Spleen (tissue), 11 donors: ENCODE results near the gene CENPO. TPM values are rescaled to one million over a fixed set of nuclear protein-coding genes. Genes with fewer than 3 reads are reported as not detected.

Experiments used
- DNase-seq: peaks from one replicate; pipeline ENCODE4 v3.0.0-alpha.2; 2020
- H3K27ac ChIP-seq, 8 donors: fragments of 200-600 bp; sonication (generic) in 7 of 8; 1 replicate in 4 of 8; 2 replicates in 4 of 8; pipeline versions ENCODE4 v1.5.0 to v1.8.0; 2016 to 2021; ENCODE audit warnings: inconsistent platforms in 4 of 8, mild to moderate bottlenecking in 4 of 8, moderate library complexity in 1 of 8
- H3K27me3 ChIP-seq, 7 donors: fragments of 200-600 bp; sonication (generic) in 6 of 7; replicated peaks in 1 of 7; 1 replicate in 4 of 7; 2 replicates in 3 of 7; pipeline versions ENCODE4 v1.5.0 to v1.8.0; 2016 to 2021; ENCODE audit warnings: inconsistent platforms in 3 of 7, mild to moderate bottlenecking in 1 of 7
- H3K36me3 ChIP-seq, 6 donors: fragments of 200-600 bp; sonication (generic) in 5 of 6; 1 replicate in 4 of 6; 2 replicates in 2 of 6; pipeline versions ENCODE4 v1.5.0 to v1.8.0; 2016 to 2021; ENCODE audit warnings: inconsistent platforms in 2 of 6
- H3K4me1 ChIP-seq, 6 donors: fragments of 200-600 bp; sonication (generic) in 5 of 6; 1 replicate in 3 of 6; 2 replicates in 3 of 6; pipeline versions ENCODE4 v1.5.0 to v1.8.0; 2016 to 2021; ENCODE audit warnings: inconsistent platforms in 3 of 6
- H3K4me3 ChIP-seq, 8 donors: fragments of 200-600 bp; sonication (generic) in 7 of 8; 1 replicate in 4 of 8; 2 replicates in 4 of 8; pipeline versions ENCODE4 v1.5.0 to v1.8.0; 2016 to 2021; ENCODE audit warnings: inconsistent platforms in 4 of 8, mild to moderate bottlenecking in 4 of 8, moderate library complexity in 2 of 8
- H3K9me3 ChIP-seq, 8 donors: fragments of 200-600 bp; sonication (generic) in 7 of 8; 1 replicate in 4 of 8; 2 replicates in 4 of 8; pipeline versions ENCODE4 v1.5.0 to v1.8.0; 2016 to 2021; ENCODE audit warnings: inconsistent platforms in 4 of 8
- POLR2A ChIP-seq, 3 donors: fragments of 450-650 bp; IDR thresholded peaks; one replicate each; pipeline ENCODE4 v1.5.1; 2017; ENCODE audit warnings: antibody characterized with exemption in 3 of 3, mild to moderate bottlenecking in 1 of 3
- POLR2AphosphoS5 ChIP-seq, 3 donors: sonication (generic); formaldehyde crosslinking; IDR thresholded peaks; one replicate each; pipeline ENCODE4 v1.5.1; 2017; ENCODE audit warnings: antibody characterized with exemption in 3 of 3
- WGBS, 5 donors: extraction: QIAGEN DNeasy Blood & Tissue Kit in 3 of 5; methylation state at CpG; one replicate each; pipeline versions ENCODE4 v1.1.5 to v1.1.7; 2013 to 2018; 5-methylcytosine and 5-hydroxymethylcytosine counted together
- intact Hi-C: fragments of 100-400 bp; cut with DNase I; formaldehyde crosslinking; loops from one replicate; pipeline ENCODE4 v1.15.0; 2023; ENCODE audit warnings: low total_unique reads
- polyA plus RNA-seq, 3 donors: library from polyadenylated mRNA; stranded (reverse); fragments of 200-250 nt; gene quantifications; one replicate each; pipeline ENCODE4 v1.2.1, GENCODE V29; 2013
- total RNA-seq, 7 donors: library from RNA; depleted of rRNA in 3 of 7; stranded (reverse); fragments of >200 nt in 3 of 7; fragmentation: NEBNext Ultra II Directional in 4 of 7; extraction: Animal tissue kit (Norgen Biotek cat#: 25700) in 4 of 7; gene quantifications; one replicate each; pipeline versions ENCODE4 v1.1.0 to v1.2.1, GENCODE V29; 2016 to 2021
- TF ChIP-seq, protein P1 (sequence below), 11 experiments: fragments of 200-600 bp in 7 of 11; fragments of 450-650 bp in 4 of 11; sonication (generic) in 4 of 11; IDR thresholded peaks in 8 of 11; conservative IDR thresholded peaks in 3 of 11; 1 replicate in 7 of 11; 2 replicates in 4 of 11; pipeline versions ENCODE4 v1.4.0 to v1.8.0; 2016 to 2021; ENCODE audit warnings: antibody characterized with exemption in 11 of 11, inconsistent platforms in 4 of 11, mild to moderate bottlenecking in 1 of 11
- donor health status: healthy with polysubstance abuse.
- donor health status: DM: no; HTN: no; CAD: no; lungs with moderate emphysema.
- donor health status: DM: no; HTN: no; CAD: no.
- donor health status: Bipolar disorder and iron deficiency.
- donor health status: healthy.
- donor health status: DM: no; HTN: no; CAD: no.
- donor health status: DM: yes; HTN: yes; CAD: no.

CENPO gene
- total and polyA plus RNA-seq, 10 donors, result 1.7 to 10.4 (median 8.2) TPM

- Histone ChIP-seq H3K9me3 (no peaks in the 10 kb centered on the region), H3K27ac (peak overlapping the region in 1 of 8 donors; percentile 34), H3K4me1 (peaks cover 0 to 8% (median 0%) of the 10 kb centered on the region in 6 donors), H3K36me3 (peaks cover 0 to 99% (median 42%) of the 10 kb centered on the region in 6 donors), H3K4me3 (no peak overlapping the region), H3K27me3 (no peaks in the 10 kb centered on the region)
- TF ChIP-seq POLR2AphosphoS5 (IDR thresholded peaks at IDR 0.05), result peak in 2 of 3 donors; percentile 25 to 38
- TF ChIP-seq, protein P1, sequence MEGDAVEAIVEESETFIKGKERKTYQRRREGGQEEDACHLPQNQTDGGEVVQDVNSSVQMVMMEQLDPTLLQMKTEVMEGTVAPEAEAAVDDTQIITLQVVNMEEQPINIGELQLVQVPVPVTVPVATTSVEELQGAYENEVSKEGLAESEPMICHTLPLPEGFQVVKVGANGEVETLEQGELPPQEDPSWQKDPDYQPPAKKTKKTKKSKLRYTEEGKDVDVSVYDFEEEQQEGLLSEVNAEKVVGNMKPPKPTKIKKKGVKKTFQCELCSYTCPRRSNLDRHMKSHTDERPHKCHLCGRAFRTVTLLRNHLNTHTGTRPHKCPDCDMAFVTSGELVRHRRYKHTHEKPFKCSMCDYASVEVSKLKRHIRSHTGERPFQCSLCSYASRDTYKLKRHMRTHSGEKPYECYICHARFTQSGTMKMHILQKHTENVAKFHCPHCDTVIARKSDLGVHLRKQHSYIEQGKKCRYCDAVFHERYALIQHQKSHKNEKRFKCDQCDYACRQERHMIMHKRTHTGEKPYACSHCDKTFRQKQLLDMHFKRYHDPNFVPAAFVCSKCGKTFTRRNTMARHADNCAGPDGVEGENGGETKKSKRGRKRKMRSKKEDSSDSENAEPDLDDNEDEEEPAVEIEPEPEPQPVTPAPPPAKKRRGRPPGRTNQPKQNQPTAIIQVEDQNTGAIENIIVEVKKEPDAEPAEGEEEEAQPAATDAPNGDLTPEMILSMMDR (IDR thresholded peaks at IDR 0.05 in 8 of 11, conservative IDR thresholded peaks at IDR 0.05 in 3 of 11), result no peak
- intact Hi-C loops, result no loop called here
- WGBS, 5 donors, result 70 to 89% (median 83%) methylated on average over 19 to 21 of the region's 21 CpGs
- DNase-seq, result peak; percentile 67
These were observed 26.4 kb downstream of the CENPO start for GRCh38 chr2:24819442-24820174.

DNA sequence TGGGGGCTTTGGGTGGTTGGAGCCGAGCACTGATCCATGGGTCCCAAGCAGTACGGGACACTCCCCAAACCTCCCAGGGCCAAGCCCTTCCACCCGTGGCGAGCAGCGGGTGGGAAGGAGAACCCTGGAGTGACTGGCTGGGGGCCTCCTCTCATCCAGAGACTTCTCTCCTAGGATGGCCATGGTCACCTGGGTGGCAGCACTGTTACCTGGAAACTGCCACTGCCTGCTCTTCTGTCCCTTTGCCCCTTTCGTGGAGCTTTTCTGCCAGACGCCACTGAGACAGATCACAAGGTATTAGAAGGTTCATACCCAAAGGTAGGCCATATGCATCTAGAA, 26.9 kb downstream of the CENPO start:
- H3K27me3 ChIP-seq, result no peaks in the 10 kb centered on the region
- no peaks in the 10 kb centered on the region for H3K9me3 ChIP-seq
- no peak overlapping the region for H3K27ac ChIP-seq
- WGBS, 5 donors, result 83 to 96% (median 92%) methylated on average over 7 of the region's 7 CpGs
- peaks cover 0 to 8% (median 0%) of the 10 kb centered on the region in 6 donors for H3K4me1 ChIP-seq
- no peak for DNase-seq
- H3K4me3 ChIP-seq, result no peak overlapping the region
- peaks cover 0 to 99% (median 42%) of the 10 kb centered on the region in 6 donors for H3K36me3 ChIP-seq
- TF ChIP-seq, protein P1 (IDR thresholded peaks at IDR 0.05 in 8 of 11, conservative IDR thresholded peaks at IDR 0.05 in 3 of 11), result no peak
- TF ChIP-seq POLR2A (IDR thresholded peaks at IDR 0.05), result no peak
- no peak for TF ChIP-seq POLR2AphosphoS5 (IDR thresholded peaks at IDR 0.05)
- intact Hi-C loops, result no loop called here

- intact Hi-C loops, result no loop called here
- no peaks in the 10 kb centered on the region for H3K9me3 ChIP-seq
- peaks cover 0 to 8% (median 0%) of the 10 kb centered on the region in 6 donors for H3K4me1 ChIP-seq
- DNase-seq, result peak; percentile 43
- no peaks in the 10 kb centered on the region for H3K27me3 ChIP-seq
- TF ChIP-seq, protein P1 (IDR thresholded peaks at IDR 0.05 in 8 of 11, conservative IDR thresholded peaks at IDR 0.05 in 3 of 11), result no peak
- TF ChIP-seq POLR2AphosphoS5 (IDR thresholded peaks at IDR 0.05) (no peak), POLR2A (IDR thresholded peaks at IDR 0.05) (no peak)
- no peak overlapping the region for H3K4me3 ChIP-seq
- peaks cover 0 to 97% (median 39%) of the 10 kb centered on the region in 6 donors for H3K36me3 ChIP-seq
- WGBS, 5 donors, result 92 to 95% (median 93%) methylated on average over 17 of the region's 17 CpGs
- no peak overlapping the region for H3K27ac ChIP-seq
These were observed 27.6 kb downstream of the CENPO start for GRCh38 chr2:24820598-24821432.

- no peaks in the 10 kb centered on the region for H3K27me3 ChIP-seq
- WGBS, 5 donors, result 88 to 97% (median 93%) methylated on average over 12 to 15 of the region's 15 CpGs
- H3K27ac ChIP-seq, result no peak overlapping the region
- H3K4me3 ChIP-seq, result no peak overlapping the region
- peaks cover 0 to 97% (median 36%) of the 10 kb centered on the region in 6 donors for H3K36me3 ChIP-seq
- H3K4me1 ChIP-seq, result peaks cover 0 to 10% (median 0%) of the 10 kb centered on the region in 6 donors
- no peaks in the 10 kb centered on the region for H3K9me3 ChIP-seq
- intact Hi-C loops, result no loop called here
- DNase-seq, result peak; percentile 51
- TF ChIP-seq, protein P1 (IDR thresholded peaks at IDR 0.05 in 8 of 11, conservative IDR thresholded peaks at IDR 0.05 in 3 of 11), result no peak
- TF ChIP-seq POLR2A (IDR thresholded peaks at IDR 0.05), result no peak
- TF ChIP-seq POLR2AphosphoS5 (IDR thresholded peaks at IDR 0.05), result no peak
These were observed 28.2 kb downstream of the CENPO start for GRCh38 chr2:24821433-24821891.
